Measurements from ENCODE around the gene SLC6A18.

- TF ChIP-seq, protein P1, sequence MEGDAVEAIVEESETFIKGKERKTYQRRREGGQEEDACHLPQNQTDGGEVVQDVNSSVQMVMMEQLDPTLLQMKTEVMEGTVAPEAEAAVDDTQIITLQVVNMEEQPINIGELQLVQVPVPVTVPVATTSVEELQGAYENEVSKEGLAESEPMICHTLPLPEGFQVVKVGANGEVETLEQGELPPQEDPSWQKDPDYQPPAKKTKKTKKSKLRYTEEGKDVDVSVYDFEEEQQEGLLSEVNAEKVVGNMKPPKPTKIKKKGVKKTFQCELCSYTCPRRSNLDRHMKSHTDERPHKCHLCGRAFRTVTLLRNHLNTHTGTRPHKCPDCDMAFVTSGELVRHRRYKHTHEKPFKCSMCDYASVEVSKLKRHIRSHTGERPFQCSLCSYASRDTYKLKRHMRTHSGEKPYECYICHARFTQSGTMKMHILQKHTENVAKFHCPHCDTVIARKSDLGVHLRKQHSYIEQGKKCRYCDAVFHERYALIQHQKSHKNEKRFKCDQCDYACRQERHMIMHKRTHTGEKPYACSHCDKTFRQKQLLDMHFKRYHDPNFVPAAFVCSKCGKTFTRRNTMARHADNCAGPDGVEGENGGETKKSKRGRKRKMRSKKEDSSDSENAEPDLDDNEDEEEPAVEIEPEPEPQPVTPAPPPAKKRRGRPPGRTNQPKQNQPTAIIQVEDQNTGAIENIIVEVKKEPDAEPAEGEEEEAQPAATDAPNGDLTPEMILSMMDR (conservative IDR thresholded peaks at IDR 0.05 in 1 of 2, IDR thresholded peaks at IDR 0.05 in 1 of 2; ENCODE audit: low read depth in 1 of 2, low read length in 2 of 2), result no peak
- no peak for TF ChIP-seq EZH2 (IDR thresholded peaks at IDR 0.05; ENCODE audit: low read length, missing control alignments)
Observed at GRCh38 chr5:1292846-1293415, 67.8 kb downstream of the SLC6A18 start.

Data from fibroblast of lung (primary cell).